Neuronal stem cell (in vitro differentiated cells): ENCODE results near the gene TRIM46.

Experiments
- DNase-seq: peaks from one replicate; pipeline ENCODE4 v3.0.0-alpha.2; 2013; ENCODE audit warnings: low spot score
- H2AFZ ChIP-seq: one replicate; pipeline ENCODE4 v1.6.1; 2013; ENCODE audit warnings: mild to moderate bottlenecking, low read length, inconsistent platforms
- H2AK5ac ChIP-seq: 2 replicates; pipeline ENCODE4 v1.6.1; 2013; ENCODE audit warnings: low read depth, mild to moderate bottlenecking, inconsistent platforms, low read length, moderate library complexity, mixed read lengths
- H2BK120ac ChIP-seq: 2 replicates; pipeline ENCODE4 v1.6.1; 2013; ENCODE audit warnings: low read depth, mild to moderate bottlenecking, inconsistent platforms, low read length, moderate library complexity, mixed read lengths
- H2BK12ac ChIP-seq: one replicate; pipeline ENCODE4 v1.6.1; 2013; ENCODE audit warnings: low read length, inconsistent platforms
- H2BK15ac ChIP-seq: 2 replicates; pipeline ENCODE4 v1.6.1; 2013; ENCODE audit warnings: mild to moderate bottlenecking, low read length, inconsistent platforms, mixed read lengths
- H2BK5ac ChIP-seq: one replicate; pipeline ENCODE4 v1.6.1; 2013; ENCODE audit warnings: inconsistent platforms, mild to moderate bottlenecking, low read length, moderate library complexity
- H3K14ac ChIP-seq: one replicate; pipeline ENCODE4 v1.6.1; 2013; ENCODE audit warnings: low read length, inconsistent platforms
- H3K18ac ChIP-seq: 2 replicates; pipeline ENCODE4 v1.6.1; 2013; ENCODE audit warnings: low read length, inconsistent platforms
- H3K23ac ChIP-seq: 2 replicates; pipeline ENCODE4 v1.6.1; 2013; ENCODE audit warnings: low read depth, mild to moderate bottlenecking, mixed read lengths, low read length, inconsistent platforms; ENCODE audit not compliant: poor library complexity
- H3K27ac ChIP-seq: replicated peaks from 3 replicates; pipeline ENCODE4 v1.5.1; 2013; ENCODE audit warnings: low read length, inconsistent platforms
- H3K27me3 ChIP-seq, 3 experiments: 2 replicates each; pipeline ENCODE4 v1.6.1; 2013; ENCODE audit warnings: low read length in 3 of 3, mild to moderate bottlenecking in 2 of 3, inconsistent platforms in 1 of 3, low read depth in 1 of 3, mixed read lengths in 1 of 3, moderate library complexity in 1 of 3; ENCODE audit not compliant: control insufficient read depth in 3 of 3, insufficient read depth in 3 of 3
- H3K36me3 ChIP-seq, 2 donors: replicated peaks in 1 of 2; 2 replicates each; pipeline ENCODE4 v1.6.1; 2013; ENCODE audit warnings: low read length in 2 of 2; ENCODE audit not compliant: control insufficient read depth in 2 of 2, insufficient read depth in 2 of 2
- H3K4ac ChIP-seq: 2 replicates; pipeline ENCODE4 v1.6.1; 2013; ENCODE audit warnings: inconsistent platforms, mild to moderate bottlenecking, low read length, moderate library complexity
- H3K4me1 ChIP-seq, 2 donors: 1 replicate in 1 of 2; 2 replicates in 1 of 2; pipeline ENCODE4 v1.6.1; 2013; ENCODE audit warnings: low read length in 2 of 2, low read depth in 1 of 2; ENCODE audit not compliant: control insufficient read depth in 2 of 2, insufficient read depth in 1 of 2
- H3K4me2 ChIP-seq: one replicate; pipeline ENCODE4 v1.6.1; 2013; ENCODE audit warnings: mild to moderate bottlenecking, low read length, inconsistent platforms; ENCODE audit not compliant: insufficient read depth, poor library complexity, severe bottlenecking
- H3K4me3 ChIP-seq, 2 donors: 2 replicates each; pipeline ENCODE4 v1.5.1; 2013; ENCODE audit warnings: low read length in 2 of 2, mild to moderate bottlenecking in 2 of 2, inconsistent platforms in 1 of 2, moderate library complexity in 1 of 2
- H3K79me1 ChIP-seq: one replicate; pipeline ENCODE4 v1.6.1; 2013; ENCODE audit warnings: low read depth, mild to moderate bottlenecking, inconsistent platforms, low read length, moderate library complexity
- H3K9ac ChIP-seq: one replicate; pipeline ENCODE4 v1.6.1; 2013; ENCODE audit warnings: mild to moderate bottlenecking, low read depth, low read length, inconsistent platforms; ENCODE audit not compliant: poor library complexity
- H3K9me3 ChIP-seq, 2 donors: replicated peaks in 1 of 2; 2 replicates each; pipeline versions ENCODE3 to v1.6.1; 2013; ENCODE audit warnings: low read length in 2 of 2, mild to moderate bottlenecking in 2 of 2, inconsistent platforms in 1 of 2, low read depth in 1 of 2, mixed read lengths in 1 of 2, moderate library complexity in 1 of 2; ENCODE audit not compliant: control insufficient read depth in 2 of 2, insufficient read depth in 1 of 2
- H4K8ac ChIP-seq: one replicate; pipeline ENCODE4 v1.6.1; 2013; ENCODE audit warnings: low read depth, mild to moderate bottlenecking, inconsistent platforms, low read length, moderate library complexity
- H4K91ac ChIP-seq: one replicate; pipeline ENCODE4 v1.6.1; 2013; ENCODE audit warnings: low read length, low read depth, mild to moderate bottlenecking, inconsistent platforms; ENCODE audit not compliant: poor library complexity
- WGBS, 2 donors: extraction: QIAGEN DNeasy Blood & Tissue Kit; methylation state at CpG; one replicate each; pipeline ENCODE4 v1.1.7; 2013; ENCODE audit warnings: missing lambda C conversion rate in 2 of 2, mixed read lengths in 1 of 2; ENCODE audit not compliant: insufficient read length in 2 of 2, insufficient replicate concordance in 1 of 2; ENCODE audit errors: extremely low coverage in 2 of 2; 5-methylcytosine and 5-hydroxymethylcytosine counted together

The TRIM46 gene

DNA sequence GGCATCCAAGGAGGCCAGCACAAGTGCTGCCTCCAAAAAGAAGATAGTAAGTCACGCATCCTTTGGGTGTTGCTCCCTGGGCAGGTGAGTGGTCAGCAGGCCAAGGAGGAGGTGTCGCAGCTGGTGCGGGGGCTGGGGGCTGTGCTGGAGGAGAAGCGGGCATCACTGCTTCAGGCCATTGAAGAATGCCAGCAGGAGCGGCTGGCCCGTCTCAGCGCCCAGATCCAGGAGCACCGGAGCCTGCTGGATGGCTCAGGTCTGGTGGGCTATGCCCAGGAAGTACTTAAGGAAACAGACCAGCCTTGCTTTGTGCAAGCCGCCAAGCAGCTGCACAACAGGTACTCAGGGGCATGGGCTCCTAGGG is 4.3 kb downstream of the TRIM46 start:
- Histone ChIP-seq H2BK120ac (no peak overlapping the region), H3K27me3 (no peaks in the 10 kb centered on the region), H2AK5ac (no peak overlapping the region), H3K14ac (no peak overlapping the region), H3K4ac (no peak overlapping the region), H3K27ac (no peak overlapping the region), H3K18ac (no peak overlapping the region), H4K8ac (no peak overlapping the region), H2BK15ac (no peak overlapping the region), H3K4me2 (no peak overlapping the region), H2BK12ac (no peak overlapping the region), H3K4me1 (peaks cover 11 to 13% of the 10 kb centered on the region in 2 donors), H2AFZ (no peak overlapping the region), H3K9ac (no peak overlapping the region), H3K23ac (peak overlapping the region; percentile 58), H3K4me3 (no peak overlapping the region), H3K79me1 (peaks cover 14% of the 10 kb centered on the region), H4K91ac (peak overlapping the region; percentile 14), H3K9me3 (no peaks in the 10 kb centered on the region), H3K36me3 (peaks cover 27 to 34% of the 10 kb centered on the region in 2 donors), H2BK5ac (no peak overlapping the region)
- no CpG with 5 or more reads among the region's 9 CpGs for WGBS, 2 donors
- no peak for DNase-seq

DNA sequence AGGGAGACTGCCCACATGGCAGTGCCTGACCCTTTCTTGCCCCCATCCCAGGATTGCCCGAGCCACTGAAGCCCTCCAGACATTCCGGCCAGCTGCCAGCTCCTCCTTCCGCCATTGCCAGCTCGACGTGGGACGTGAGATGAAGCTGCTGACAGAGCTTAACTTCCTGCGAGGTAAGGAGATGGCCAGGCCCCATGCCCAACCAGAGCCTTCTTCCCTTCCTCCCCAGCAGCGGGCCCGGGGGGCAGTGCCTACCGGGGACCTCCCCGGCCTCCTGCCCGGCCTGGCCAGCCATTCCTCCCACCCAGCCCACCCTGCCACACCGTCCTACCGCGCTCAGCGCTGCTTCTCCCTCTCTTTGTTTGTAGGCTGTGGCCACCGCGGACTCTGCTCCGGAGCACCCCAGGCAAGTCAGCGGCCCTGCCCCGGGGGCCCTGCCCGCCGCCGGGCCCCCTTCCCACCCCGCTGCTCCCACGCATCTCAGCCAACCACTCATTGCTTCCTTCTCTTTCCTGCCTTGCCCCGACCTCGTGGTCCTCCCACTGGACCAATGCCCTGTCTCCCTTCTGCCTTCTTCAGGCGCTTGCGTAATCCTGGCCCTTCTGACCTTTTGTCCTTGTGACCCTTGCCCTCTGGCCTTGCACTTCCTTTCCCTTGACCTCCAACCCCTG is 4.9 kb downstream of the TRIM46 start:
- H3K18ac ChIP-seq, result no peak overlapping the region
- WGBS, 2 donors, result no CpG with 5 or more reads among the region's 30 CpGs

DNA sequence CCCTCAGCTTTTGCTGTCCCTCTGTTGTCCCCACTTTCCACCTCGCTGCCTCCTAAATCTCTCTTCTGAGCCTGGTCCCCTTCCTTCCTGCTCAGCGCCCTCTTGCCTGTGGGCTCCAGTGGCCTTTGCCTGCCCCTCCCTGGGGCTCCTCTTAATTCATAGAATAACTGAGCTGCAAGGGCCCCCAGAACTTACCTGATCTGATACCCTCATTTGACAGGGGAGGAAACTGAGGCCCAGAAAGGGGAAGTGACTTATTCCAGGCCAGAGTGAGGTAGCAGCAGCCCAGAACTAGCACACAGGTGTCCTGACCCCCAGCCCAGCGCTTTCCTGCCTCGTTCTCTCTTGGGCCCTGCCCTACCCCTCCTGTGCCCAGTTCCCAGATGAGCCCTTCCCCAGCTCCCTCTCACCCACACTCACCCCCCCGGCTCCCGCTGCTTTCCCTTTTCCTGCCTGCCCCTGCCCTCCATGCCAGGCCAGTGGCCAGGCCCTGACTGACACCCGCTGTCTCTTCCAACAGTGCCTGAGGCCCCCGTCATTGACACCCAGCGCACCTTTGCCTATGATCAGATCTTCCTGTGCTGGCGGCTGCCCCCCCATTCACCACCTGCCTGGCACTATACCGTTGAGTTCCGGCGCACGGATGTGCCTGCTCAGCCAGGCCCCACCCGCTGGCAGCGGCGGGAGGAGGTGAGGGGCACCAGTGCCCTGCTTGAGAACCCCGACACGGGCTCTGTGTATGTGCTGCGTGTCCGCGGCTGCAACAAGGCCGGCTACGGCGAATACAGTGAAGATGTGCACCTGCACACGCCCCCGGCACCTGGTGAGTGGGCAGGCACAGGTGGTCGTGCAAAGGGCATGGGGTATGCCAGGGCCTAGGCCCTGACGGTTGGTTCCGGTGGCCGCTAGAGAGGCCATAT is 5.7 kb downstream of the TRIM46 start:
- H3K4me1 ChIP-seq, result peaks cover 9 to 10% of the 10 kb centered on the region in 2 donors
- H3K79me1 ChIP-seq, result peaks cover 14% of the 10 kb centered on the region
- H2BK15ac ChIP-seq, result no peak overlapping the region
- H2BK120ac ChIP-seq, result no peak overlapping the region
- H3K4me2 ChIP-seq, result no peak overlapping the region
- H2AFZ ChIP-seq, result no peak overlapping the region
- H3K4ac ChIP-seq, result no peak overlapping the region
- H3K9ac ChIP-seq, result no peak overlapping the region
- H3K18ac ChIP-seq, result no peak overlapping the region
- no peak for DNase-seq
- no peak overlapping the region for H4K8ac ChIP-seq
- H4K91ac ChIP-seq, result peak overlapping the region; percentile 53
- H2BK5ac ChIP-seq, result peak overlapping the region; percentile 82
- H3K36me3 ChIP-seq, result peaks cover 29 to 40% of the 10 kb centered on the region in 2 donors
- H3K9me3 ChIP-seq, result no peaks in the 10 kb centered on the region
- H2BK12ac ChIP-seq, result peak overlapping the region; percentile 22
- H3K27ac ChIP-seq, result no peak overlapping the region
- H2AK5ac ChIP-seq, result no peak overlapping the region
- no CpG with 5 or more reads among the region's 31 CpGs for WGBS, 2 donors
- H3K23ac ChIP-seq, result peak overlapping the region; percentile 73
- H3K14ac ChIP-seq, result no peak overlapping the region
- no peaks in the 10 kb centered on the region for H3K27me3 ChIP-seq
- H3K4me3 ChIP-seq, result no peak overlapping the region

More for the DNA sequence above, 4.9 kb downstream of the TRIM46 start:
- Histone ChIP-seq H2AK5ac (no peak overlapping the region), H3K23ac (no peak overlapping the region), H3K36me3 (peaks cover 27 to 34% of the 10 kb centered on the region in 2 donors), H4K91ac (no peak overlapping the region), H3K4me2 (no peak overlapping the region), H2BK15ac (no peak overlapping the region), H3K4ac (no peak overlapping the region), H2BK120ac (no peak overlapping the region), H3K14ac (no peak overlapping the region), H3K27ac (no peak overlapping the region), H3K9ac (no peak overlapping the region), H2BK12ac (no peak overlapping the region), H2BK5ac (no peak overlapping the region), H4K8ac (no peak overlapping the region), H3K79me1 (peaks cover 14% of the 10 kb centered on the region), H3K4me1 (peaks cover 9 to 13% of the 10 kb centered on the region in 2 donors), H3K4me3 (no peak overlapping the region), H3K9me3 (no peaks in the 10 kb centered on the region), H2AFZ (no peak overlapping the region), H3K27me3 (no peaks in the 10 kb centered on the region)
- DNase-seq, result no peak
